ENCODE measurements around the gene JPH3.

Gene JPH3

DNA sequence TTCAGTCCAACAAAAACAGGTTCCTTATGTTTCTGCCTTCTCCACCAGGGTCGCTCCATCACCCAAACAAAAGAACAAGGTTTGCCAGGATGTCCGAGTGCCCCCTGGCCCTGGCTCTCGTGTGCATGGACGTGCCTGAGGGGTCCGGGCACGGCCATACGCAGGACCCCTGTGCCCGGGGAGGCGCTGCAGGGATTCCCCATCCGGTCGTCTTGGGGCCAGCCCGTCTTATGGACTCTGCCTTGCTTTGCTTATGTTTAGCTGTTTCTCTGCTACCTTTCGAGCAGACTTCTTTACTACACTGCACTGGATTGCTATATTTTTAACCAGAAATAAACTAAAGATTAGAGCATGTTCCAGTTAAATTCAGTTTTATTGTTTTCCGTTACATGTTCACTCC lies 95.5 kb downstream of the JPH3 start:
- no peak for DNase-seq (ENCODE audit: low read depth)

DNA sequence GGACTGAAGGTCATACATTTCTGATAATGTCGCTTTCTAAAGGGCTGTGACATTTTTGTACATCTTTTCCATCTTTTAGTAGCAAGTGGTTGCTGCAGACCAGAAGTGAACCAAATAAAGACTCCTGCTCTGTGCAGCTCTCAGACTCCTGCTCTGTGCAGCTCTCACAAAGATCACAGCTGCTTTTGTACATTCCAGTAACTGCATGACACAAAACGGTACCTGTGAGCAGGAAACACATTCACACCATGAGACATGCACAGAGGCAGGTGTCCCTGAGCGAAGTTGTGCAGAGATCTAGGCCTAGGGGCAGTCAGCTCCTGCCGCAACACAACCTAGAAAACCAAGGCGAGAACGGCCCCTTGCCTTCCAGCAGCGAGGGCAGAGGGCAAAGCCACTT lies 95.9 kb downstream of the JPH3 start:
- no peak for DNase-seq (ENCODE audit: low read depth)

DNA sequence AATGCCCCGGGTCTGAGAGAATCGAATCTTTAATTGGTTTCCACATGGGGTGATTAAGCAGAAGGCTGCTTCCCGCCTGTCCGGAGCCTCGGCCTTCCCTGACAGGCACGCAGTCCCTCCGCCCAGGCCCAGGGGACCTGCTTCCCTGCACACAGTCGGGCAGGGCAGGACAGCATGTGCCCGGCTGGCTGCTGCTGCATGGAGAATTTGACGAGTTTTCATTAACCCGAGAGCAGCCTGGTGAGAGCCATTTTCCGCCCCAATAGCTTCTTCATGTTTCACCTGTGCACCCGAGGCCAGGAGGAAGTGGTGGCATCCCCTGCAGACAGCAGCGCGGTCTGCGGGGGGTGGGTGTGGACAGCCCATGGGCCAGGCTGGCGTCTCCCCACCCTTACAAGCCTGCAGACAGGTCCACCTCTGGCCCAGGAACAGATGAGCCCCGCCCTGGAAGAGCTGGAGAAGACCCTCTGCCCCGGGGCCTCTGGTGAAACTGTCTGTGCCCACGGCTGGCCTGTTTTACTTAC lies 96.4 kb downstream of the JPH3 start:
- no peak for DNase-seq (ENCODE audit: low read depth)

DNA sequence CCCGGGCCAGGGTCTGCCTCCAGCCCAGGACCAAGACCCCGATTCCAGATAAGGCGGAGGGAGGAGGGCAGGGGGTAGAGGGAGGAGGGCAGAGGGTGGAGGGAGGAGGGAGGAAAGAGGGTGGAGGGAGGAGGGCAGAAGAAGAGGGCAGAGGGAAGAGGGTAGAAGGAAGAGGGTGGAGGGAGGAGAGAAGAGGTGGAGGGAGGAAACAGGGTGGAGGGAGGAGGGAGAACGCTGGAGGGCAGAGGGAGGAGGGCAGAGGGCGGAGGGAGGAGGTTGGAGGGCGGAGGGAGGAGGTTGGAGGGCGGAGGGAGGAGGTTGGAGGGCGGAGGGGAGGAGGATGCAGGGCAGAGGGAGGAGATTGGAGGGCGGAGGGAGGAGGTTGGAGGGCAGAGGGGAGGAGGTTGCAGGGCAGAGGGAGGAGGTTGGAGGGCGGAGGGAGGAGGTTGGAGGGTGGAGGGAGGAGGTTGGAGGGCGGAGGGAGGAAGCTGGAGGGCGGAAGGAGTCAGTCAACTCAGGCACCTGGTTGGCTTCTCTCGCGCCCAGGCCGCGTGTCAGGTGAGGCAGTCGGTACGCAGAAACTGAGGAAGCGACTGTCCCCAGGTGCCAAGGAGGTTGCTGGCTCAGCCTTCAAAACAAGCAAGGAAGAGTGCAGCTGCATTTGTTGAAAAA lies 98.2 kb downstream of the JPH3 start:
- DNase-seq (ENCODE audit: low read depth): no peak

DNA sequence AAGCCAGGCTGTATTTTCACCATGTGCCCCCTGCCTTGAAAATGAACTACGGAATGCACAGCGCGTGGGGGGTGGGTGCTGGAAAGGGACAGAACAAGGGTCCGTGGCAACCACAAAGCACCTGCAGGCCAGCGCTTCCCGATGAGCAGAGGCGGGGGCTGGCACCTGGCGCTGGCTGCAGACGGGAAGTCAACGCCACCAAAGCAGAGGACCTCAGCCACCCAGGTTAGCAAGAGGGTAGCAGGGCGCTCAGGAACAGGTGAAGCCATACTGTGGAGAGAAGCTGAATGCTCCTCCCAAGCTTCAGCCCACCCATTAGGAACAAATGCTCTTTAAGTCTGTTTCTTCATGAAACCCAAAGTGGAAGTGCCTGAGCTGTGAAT lies 98.8 kb downstream of the JPH3 start:
- DNase-seq (ENCODE audit: low read depth): no peak

DNA sequence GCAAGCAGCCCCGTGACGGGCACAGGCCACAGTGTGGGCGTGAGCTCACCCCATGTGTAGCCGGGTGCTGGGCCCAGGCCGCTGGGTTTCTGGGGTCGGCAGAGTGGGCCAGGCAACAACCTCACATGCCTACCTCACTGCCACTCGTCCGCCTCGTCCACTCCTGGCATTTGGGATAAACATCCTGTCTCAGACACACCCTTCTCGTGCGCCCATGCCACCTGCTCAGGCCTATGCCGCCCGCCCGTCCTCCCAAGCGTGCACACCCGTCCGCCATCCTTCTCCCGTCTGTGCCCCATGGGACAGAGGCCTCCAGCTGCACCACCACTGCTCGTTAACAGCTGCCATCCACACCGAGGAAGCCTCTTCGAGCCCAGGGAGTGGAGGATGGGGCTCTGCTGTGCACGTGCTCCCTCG lies 99.2 kb downstream of the JPH3 start:
- DNase-seq (ENCODE audit: low read depth): no peak

DNA sequence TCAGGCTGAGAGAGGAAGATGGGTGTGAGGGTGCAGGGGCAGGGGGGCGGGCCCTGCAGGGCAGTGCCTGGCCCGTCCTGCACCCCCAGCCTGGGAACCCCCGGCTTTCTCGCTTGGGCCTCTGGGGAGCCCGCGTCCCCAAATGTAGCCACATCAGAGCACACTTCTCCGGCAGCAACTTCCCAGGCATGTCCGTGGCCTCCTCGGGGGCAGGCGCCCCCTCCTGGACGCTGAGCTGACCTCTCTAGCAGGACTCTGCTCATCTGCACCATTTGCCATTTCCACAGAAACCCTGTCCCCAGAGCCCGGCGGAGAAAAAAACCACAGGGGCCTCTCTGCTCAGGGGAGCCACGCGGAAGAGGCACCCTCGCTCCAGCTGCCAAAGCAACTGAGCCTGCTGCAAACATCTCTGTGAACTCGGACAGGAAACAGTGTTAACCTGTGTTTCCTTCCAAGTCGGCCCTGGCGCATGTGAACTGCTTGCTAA lies 100.1 kb downstream of the JPH3 start:
- DNase-seq (ENCODE audit: low read depth): peak; percentile 24

DNA sequence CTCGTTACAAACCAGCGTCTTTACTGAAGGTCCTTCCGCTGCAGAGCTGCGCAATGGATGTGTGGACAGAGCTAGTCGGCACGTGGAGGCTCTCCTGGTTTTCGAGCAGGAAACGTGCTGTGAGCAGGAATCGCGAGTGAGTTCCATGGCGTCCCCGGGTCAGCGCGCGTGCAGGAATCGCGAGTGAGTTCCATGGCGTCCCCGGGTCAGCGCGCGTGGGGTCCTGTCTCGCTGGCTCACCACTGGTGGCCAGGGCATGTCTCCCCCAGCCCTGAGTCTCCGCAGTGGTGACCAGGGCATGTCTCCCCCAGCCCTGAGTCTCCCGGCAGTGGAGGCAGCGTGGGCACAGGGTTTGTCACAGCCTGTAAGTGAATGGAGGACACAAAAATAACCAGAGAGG lies 100.8 kb downstream of the JPH3 start:
- DNase-seq (ENCODE audit: low read depth): no peak

DNA sequence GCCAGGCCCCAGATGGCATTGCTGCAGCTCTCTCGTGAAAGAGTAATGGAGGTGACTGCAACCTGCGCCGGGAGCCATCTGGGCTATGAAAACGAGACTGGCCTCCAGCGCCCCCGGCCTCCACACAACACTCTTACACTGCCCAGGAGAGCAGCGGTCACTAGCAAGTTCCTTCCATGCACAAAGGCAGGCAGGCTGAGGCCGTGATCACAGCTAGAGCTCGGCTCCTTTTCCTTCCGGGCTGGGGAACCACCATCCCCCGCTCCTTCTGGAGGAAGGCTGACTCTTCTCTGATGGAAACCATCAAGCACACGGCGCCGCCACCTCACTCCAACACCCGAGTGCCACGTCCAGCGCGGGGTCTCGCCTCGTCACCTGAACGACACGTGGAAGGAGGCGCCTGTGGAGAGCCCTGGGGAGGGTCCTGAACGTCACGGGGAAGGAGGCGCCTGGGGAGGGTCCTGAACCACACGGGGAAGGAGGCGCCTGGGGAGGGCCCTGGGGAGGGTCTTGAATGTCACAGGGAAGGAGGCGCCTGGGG lies 101.6 kb downstream of the JPH3 start:
- DNase-seq (ENCODE audit: low read depth): no peak

DNA sequence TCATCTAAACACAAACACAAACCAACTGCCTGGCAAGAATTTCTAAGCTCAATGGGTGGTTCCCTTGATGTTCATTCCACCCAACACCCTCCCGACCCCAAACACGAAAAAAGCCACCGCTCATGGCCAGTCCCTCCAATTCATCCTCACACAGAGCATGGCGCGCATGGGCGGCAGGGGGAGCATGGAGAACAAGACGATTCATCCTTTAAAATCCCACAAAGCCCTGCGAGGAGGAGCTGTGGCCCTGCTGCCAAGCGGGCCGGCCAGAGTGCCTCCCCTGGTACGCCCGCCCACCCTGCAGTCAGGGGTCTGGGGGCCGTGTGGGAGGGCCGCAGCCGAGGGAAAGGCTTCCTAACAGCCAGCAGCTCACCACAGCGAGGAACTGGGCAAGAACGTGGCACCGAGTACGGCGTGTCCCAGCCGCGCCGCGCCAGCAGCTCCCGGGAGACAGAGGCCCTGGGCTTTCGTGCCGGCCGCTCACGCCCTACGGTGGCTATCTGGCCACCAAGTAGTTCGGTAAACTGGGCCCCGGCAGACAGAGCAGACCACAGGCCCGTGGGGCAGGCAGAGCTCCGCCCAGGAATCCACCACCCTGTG lies 102.5 kb downstream of the JPH3 start:
- no peak for DNase-seq (ENCODE audit: low read depth)

DNA sequence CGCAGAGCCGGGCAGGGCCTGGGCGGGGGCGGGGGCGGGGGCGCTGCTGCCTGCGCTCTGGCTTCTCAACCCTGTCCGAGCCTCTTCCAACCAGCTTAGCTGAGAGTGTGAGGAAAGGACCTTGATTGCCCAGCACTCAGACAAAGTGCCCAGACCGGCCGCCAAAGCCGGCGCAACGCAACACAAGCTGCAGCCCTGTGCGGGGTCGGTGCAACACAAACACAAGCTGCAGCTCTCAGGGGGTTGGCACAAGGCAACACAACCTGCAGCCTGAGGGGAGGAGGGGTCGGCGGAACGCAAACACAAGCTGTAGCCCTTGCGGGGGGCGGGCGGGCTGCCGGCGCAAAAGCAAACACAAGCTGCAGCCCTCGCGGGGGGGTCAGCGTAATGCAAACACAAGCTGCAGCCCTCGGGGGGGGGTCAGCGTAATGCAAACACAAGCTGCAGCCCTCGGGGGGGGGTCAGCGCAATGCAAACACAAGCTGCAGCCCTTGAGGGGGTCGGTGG lies 103.5 kb downstream of the JPH3 start:
- no peak for DNase-seq (ENCODE audit: low read depth)

DNA sequence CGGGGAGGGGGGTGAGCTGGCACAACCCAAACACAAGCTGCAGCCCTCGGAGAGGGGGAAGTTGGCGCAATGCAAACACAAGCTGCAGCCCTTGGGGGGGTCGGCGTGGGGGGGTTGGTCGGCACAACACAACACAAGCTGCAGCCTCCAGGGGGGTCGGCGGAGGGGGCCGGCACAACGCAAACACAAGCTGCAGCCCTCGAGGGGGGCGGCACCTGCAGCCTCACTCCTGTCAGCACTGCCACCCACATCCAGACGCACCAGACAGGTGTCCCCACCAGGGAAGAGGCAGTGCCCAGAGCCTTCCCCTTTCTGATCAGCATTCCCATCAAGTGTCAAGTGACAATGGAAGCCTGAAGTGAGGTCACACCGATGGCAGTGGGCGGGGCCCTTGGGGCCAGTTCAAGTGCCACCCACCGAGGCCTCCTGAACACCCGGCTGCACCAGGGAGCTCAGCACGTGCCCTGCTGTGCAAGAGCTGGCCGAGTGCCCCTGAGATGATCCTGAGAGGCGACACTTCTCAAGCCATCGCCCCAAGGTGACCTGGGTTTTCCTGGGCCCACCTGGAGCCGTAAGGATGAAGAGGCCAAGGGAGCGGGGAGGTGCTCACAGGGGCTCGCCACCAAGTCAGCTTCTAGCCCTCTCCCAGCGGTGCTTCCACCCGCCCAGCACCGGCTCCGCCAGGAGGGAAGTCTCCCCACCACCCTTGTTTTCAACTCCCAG lies 104.1 kb downstream of the JPH3 start:
- DNase-seq (ENCODE audit: low read depth): no peak

DNA sequence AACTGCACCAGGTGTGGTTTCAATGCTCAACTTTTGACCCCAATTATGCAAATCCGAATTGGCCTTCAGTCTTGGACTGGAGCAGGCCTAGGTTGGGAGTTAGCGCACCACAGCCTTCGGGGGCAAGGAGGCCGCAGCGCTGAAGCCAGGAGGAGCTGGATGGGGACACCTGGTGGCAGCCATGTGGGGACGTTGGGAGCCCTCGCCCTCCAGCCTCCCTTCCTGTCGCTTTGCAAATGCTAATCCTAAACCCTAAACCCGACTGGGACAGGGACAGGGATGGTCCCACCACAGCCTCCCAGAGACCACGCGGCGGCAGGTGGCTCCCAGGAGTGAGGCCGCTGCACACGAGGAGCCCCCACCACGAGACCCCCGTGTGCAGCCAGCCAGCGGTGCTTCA lies 104.8 kb downstream of the JPH3 start:
- DNase-seq (ENCODE audit: low read depth): no peak

DNA sequence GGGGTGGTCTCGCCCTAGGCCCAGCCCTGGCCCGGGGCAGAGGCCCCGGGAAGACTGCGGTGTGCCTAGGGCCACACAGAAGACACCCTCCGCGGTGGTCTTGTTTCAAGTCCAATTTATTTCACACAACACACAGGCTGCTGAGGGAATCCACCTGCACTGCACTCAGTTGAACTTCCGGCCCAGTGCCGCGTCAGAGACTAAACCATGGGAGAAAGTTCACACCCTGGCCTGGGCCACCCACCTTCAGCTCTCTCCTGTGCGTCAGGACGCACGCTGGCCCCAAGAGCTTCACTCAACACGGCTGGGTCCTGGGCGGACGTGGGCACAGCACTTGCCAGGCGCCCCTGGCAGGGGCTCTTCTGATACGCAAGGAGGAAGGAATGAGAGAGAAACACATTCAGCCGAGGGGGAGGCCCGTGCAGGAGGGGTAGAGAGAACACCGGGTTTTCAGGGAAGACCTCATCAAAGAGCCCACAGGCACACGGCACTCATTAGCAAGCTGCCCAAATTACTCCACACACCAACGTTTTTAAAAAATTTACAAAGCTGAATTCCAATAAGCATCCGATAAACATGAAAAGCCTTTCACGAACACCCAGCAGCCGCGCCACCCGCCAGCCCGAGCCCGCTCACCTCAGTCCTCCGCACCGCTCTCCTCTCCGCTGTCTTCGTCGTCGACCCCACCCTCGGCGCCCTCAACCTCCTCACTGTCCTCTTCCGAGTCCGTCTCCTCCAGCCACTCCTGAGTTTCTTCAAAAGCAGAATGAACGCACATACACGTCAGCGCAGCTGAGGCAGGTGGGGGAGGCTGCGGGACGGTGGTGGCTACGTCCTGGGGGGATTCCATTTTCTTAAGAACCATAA lies 105.6 kb downstream of the JPH3 start:
- no peak for DNase-seq (ENCODE audit: low read depth)

DNA sequence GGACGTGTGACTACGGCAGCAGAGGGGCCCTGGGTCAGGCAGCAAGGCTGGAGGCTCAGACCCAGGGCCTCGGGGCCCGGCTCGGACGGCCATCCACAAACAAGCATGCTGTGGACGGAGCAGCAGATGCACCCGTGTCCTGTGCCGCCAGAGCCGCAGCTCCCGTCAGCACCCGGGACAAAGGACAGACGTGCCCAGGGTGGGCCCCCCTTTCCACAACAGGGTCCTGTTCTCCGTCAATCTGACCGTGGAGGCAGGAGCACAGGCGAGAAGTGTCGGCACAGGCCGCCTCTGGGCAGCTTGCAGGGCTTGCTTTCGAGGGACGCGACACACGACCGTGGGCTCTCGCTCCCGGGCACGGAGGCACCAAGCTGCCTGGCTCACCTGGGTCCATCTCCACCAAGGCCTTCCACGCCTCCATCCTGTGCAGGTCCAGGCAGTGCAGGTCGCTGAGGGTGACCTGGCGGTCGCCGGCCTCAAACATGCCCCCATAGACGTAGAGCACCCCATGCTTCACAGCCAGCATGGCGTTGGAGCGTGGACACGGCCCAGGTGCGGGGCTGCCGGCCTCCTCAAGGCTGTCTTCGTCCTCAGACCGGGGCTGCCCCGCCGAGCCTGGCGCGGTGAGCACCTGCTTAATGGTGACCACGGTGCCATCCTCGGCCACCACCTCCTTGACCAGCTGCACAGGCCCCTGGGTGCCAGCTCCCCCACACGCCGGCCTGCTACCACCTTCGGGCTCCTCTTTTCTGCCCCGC lies 106.8 kb downstream of the JPH3 start:
- DNase-seq (ENCODE audit: low read depth): no peak

DNA sequence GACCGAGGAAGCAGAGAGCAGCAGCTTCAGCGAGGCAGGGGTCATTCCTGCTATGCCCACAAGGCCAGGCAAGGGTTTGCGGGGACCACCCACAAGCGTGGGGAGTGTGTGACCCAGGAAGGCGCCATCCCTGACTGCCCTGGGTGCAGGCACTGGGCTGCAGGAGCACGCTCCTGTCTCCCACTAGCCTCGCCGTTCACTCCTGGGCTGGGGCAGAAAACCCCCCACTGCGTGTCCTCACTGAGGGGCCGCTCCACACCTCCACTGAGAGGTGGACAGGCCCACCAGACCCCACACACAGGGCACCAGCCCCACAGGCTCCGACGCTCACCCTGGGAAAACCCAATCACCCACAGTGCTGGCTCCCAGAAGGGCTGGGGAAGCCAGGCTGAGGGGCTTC lies 107.4 kb downstream of the JPH3 start:
- no peak for DNase-seq (ENCODE audit: low read depth)

DNA sequence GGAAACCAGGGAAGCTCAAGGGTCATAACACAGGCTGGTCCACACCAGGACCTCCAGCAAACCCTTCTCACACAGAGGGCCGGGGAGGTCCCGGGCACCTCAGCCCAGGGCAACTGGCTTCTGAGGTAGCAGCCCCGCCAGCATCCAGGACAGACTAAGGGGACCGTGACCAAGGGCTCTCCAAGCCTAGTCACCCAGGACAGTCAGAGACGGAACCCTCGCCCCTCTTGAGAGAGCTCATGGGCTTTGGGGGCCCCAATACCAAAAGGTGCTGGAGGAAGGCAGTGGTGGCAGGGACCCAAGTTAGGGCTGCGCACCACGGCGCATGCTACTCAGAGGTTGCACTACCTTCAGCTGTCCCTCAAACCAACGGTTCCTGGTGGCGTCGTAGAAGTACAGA lies 108.6 kb downstream of the JPH3 start:
- no peak for DNase-seq (ENCODE audit: low read depth)

DNA sequence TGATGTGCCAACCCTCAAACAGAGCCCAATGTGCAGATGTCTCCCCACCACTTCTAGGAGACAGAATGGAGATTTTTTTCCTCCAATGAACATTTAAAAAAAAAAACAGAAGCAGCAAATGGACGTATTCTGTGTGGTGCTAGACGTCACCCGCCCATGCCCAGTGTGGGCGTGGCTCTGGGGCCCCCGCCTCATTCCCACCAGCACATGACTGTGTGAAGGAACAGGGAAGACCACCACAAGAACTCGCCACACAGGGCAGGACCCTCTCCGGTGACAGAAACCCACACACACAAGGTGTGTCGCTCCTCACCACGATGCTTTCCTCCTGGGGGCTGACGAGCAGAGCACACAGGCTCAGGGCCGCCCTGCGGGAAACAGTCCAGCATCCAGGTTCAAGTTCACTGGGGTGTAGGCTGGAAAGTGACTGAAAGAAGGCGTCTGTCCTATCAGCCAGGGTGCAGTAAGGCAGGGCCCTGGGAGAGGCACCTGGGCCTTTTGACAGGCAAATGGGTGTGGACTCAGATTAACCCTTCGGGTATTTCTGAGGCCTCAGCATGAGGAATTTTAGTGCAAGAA lies 110.0 kb downstream of the JPH3 start:
- no peak for DNase-seq (ENCODE audit: low read depth)

DNA sequence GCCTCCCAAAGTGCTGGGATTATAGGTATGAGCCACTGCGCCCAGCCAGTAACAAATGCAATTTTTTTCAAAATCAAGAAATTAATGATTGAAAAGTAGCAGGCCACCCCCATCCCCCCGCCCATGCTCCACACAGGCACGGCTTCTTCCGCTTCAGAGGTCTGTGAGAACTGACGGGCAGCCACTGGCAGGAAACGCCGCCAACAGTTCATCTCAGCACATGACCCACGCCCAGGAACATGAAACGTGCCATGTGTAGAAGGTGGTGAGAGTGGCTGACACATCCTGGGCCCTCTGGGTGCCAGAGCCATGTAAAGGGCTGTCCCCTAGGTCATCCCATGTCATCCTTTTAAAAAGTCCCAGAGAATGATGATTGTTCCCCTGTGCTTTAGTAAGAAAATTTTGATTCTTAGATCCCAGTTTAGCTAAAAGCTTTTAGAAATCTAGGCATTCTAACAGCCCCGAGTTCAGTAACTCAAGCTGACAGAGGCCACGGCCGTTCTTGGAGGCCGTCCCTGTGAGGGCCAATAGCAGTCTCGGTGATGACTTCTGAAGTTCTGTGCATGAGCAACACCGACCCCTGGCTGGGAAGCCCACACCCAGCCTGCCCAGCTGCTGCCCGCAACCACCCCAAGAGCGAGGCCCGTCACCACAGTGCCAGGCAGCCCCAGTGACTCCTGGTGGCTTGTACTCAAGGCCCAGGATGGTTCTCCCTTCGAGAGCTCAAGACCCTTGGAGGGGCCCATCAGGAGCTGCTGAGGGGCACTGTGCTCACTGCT lies 111.3 kb downstream of the JPH3 start:
- peak; percentile 42 for DNase-seq (ENCODE audit: low read depth)

DNA sequence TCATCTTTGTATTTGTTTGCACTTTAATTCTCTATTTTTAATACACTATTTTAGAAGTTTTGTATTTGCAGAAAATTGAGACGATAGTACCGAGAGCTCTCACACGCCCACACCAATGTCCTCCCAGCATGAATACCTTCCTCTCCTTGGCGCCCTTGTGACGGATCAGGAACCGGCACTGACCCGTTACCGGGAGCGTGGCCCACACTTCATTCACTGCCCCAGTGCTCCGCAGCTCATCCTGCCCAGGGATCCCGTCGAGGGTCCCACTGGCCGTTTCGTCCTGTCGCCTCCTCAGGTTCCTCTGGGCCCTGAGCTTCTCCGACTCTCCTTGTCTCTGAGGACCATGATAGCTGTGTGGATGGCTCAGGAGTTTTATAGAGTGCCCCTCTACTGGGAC lies 112.9 kb downstream of the JPH3 start:
- no peak for DNase-seq (ENCODE audit: low read depth)
